WI38 (cell line): ENCODE data around the gene ANKS4B.

ENCODE experiments used
- H3K4me3 ChIP-seq: 2 replicates; pipeline ENCODE4 v1.5.1; 2011; ENCODE audit warnings: low read depth, mild to moderate bottlenecking, control low read depth, low read length
- CTCF ChIP-seq: IDR thresholded peaks from 2 replicates; pipeline ENCODE4 v1.5.1; 2012; ENCODE audit warnings: low read depth, mild to moderate bottlenecking, control low read depth, low read length

Gene ANKS4B

GRCh38 chr16:21203155-21203797 is 30.2 kb upstream of the ANKS4B start:
- TF ChIP-seq CTCF, result no peak
- no peak overlapping the region for H3K4me3 ChIP-seq

- no peak overlapping the region for H3K4me3 ChIP-seq
- TF ChIP-seq CTCF, result no peak
Observed at GRCh38 chr16:21205303-21205702, 28.2 kb upstream of the ANKS4B start.

- TF ChIP-seq CTCF, result no peak
- no peak overlapping the region for H3K4me3 ChIP-seq
Observed at GRCh38 chr16:21206550-21206949, 26.9 kb upstream of the ANKS4B start.

- TF ChIP-seq CTCF, result no peak
- no peak overlapping the region for H3K4me3 ChIP-seq
Observed at GRCh38 chr16:21208446-21209230, 24.9 kb upstream of the ANKS4B start.

GRCh38 chr16:21211486-21211885 is 22.0 kb upstream of the ANKS4B start, which contains the start of gene ZP2:
ZP2 (minus strand) TSS chr16:21211574; CDS start chr16:21211547, 27 bp downstream.
- no peak for TF ChIP-seq CTCF
- H3K4me3 ChIP-seq, result no peak within 1 kb of the TSS

- no peak overlapping the region for H3K4me3 ChIP-seq
- no peak for TF ChIP-seq CTCF
Observed at GRCh38 chr16:21214086-21214485, 19.4 kb upstream of the ANKS4B start.

GRCh38 chr16:21217121-21217520 is 16.4 kb upstream of the ANKS4B start:
- no peak overlapping the region for H3K4me3 ChIP-seq
- TF ChIP-seq CTCF, result no peak
